ENCODE measurements around the gene DYNC1I1.

DNA sequence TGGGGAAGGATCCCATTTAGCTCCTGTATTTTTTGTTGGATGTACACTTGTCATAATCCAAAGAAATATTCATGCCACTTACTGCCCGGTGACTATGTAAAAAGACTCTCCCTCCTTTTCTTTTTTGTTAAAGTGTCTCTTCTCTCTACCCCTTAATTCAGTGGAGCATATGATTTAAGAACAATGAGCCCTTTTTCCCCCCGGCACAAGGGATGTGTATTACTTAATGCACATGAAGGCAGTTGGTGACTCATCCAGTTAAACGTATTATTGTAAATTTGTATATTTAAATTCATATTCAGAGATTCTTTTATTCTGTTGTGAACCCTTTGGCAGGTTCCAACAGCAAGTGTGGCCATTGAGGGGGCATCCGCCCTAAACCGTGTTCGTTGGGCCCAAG, 307.7 kb downstream of the DYNC1I1 start:
- TF ChIP-seq, protein P1, sequence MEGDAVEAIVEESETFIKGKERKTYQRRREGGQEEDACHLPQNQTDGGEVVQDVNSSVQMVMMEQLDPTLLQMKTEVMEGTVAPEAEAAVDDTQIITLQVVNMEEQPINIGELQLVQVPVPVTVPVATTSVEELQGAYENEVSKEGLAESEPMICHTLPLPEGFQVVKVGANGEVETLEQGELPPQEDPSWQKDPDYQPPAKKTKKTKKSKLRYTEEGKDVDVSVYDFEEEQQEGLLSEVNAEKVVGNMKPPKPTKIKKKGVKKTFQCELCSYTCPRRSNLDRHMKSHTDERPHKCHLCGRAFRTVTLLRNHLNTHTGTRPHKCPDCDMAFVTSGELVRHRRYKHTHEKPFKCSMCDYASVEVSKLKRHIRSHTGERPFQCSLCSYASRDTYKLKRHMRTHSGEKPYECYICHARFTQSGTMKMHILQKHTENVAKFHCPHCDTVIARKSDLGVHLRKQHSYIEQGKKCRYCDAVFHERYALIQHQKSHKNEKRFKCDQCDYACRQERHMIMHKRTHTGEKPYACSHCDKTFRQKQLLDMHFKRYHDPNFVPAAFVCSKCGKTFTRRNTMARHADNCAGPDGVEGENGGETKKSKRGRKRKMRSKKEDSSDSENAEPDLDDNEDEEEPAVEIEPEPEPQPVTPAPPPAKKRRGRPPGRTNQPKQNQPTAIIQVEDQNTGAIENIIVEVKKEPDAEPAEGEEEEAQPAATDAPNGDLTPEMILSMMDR (IDR thresholded peaks at IDR 0.05; ENCODE audit: extremely low read depth in 1 of 2, insufficient read depth in 1 of 2, low read depth in 1 of 2, low read length in 2 of 2), result no peak
- TF ChIP-seq POLR2A (IDR thresholded peaks at IDR 0.05; ENCODE audit: low read depth, low read length) (no peak), FOS (IDR thresholded peaks at IDR 0.05; ENCODE audit: borderline replicate concordance, insufficient read depth, low read length) (no peak), EZH2 (IDR thresholded peaks at IDR 0.05; ENCODE audit: borderline replicate concordance, low read depth, low read length, severe bottlenecking) (no peak)
